GM21381 (cell line): ENCODE results near the gene SAFB.
"Not testable (repeated sequence)": the region's sequence is repeated elsewhere in the genome, so short reads cannot be mapped to it uniquely, and the experiment has no call there.

Source experiments
- ATAC-seq: cut with Tn5 transposase; IDR thresholded peaks from one replicate; pipeline ENCODE4 v1.9.1; 2021; ENCODE audit warnings: mild to moderate bottlenecking, moderate library complexity; ENCODE audit not compliant: unreplicated experiment

SAFB gene

GRCh38 chr19:5696196-5697021 is 73.5 kb downstream of the SAFB start:
- no peak for ATAC-seq

- ATAC-seq, result no peak
These were observed 74.4 kb downstream of the SAFB start for GRCh38 chr19:5697022-5697889.

- no peak for ATAC-seq
These were observed 75.2 kb downstream of the SAFB start for GRCh38 chr19:5697890-5698634.

- ATAC-seq, result no peak
These were observed 75.9 kb downstream of the SAFB start for GRCh38 chr19:5698635-5699422.

GRCh38 chr19:5700455-5701092 is 77.7 kb downstream of the SAFB start:
- ATAC-seq, result no peak

- not testable (repeated sequence) for ATAC-seq
These were observed 79.1 kb downstream of the SAFB start for GRCh38 chr19:5702053-5702410.

GRCh38 chr19:5703819-5704818 is 81.2 kb downstream of the SAFB start:
- ATAC-seq, result no peak

- no peak for ATAC-seq
These were observed 82.7 kb downstream of the SAFB start for GRCh38 chr19:5705552-5705951.

- ATAC-seq, result no peak
These were observed 84.1 kb downstream of the SAFB start for GRCh38 chr19:5706876-5707573.

GRCh38 chr19:5707576-5708575 is 85.0 kb downstream of the SAFB start:
- no peak for ATAC-seq

GRCh38 chr19:5711025-5711424 is 88.1 kb downstream of the SAFB start:
- no peak for ATAC-seq

GRCh38 chr19:5711713-5712161 is 88.9 kb downstream of the SAFB start:
- no peak for ATAC-seq

GRCh38 chr19:5713228-5713627 is 90.3 kb downstream of the SAFB start:
- no peak for ATAC-seq

GRCh38 chr19:5714816-5715215 is 91.9 kb downstream of the SAFB start:
- ATAC-seq, result no peak

- ATAC-seq, result no peak
These were observed 94.5 kb downstream of the SAFB start for GRCh38 chr19:5717215-5717935.
